H1 (cell line): Measurements from ENCODE around the gene TMCC1. TPM values are rescaled to one million over a fixed set of nuclear protein-coding genes. Genes with fewer than 3 reads are reported as not detected.

Experiments used
- CTCF ChIA-PET: fragments of 300-600 bp; sonication (Branson Sonifier 250); formaldehyde crosslinking; loops from one replicate; lab custom pipeline; 2021; ENCODE audit not compliant: partially characterized antibody; lab: Charles Lee
- POLR2A ChIA-PET: fragments of 300-600 bp; sonication (Branson Sonifier 250); formaldehyde crosslinking; loops from one replicate; lab custom pipeline; 2021; ENCODE audit warnings: inconsistent platforms; ENCODE audit not compliant: partially characterized antibody; lab: Charles Lee
- DNase-seq, 2 experiments: peaks; one replicate each; pipeline versions ENCODE4 v3.0.0 to v3.0.0-alpha.2; 2010 to 2022; ENCODE audit warnings: low spot score in 2 of 2, low read depth in 1 of 2, mixed read lengths in 1 of 2
- FAIRE-seq: peaks from 2 replicates; lab custom pipeline; 2011; peaks lifted over from hg19 to GRCh38; lab: Jason Lieb, UNC
- H2AFZ ChIP-seq: 2 replicates; pipeline ENCODE4 v1.8.1; 2012; ENCODE audit warnings: low read length, inconsistent platforms
- H2AK5ac ChIP-seq: 2 replicates; pipeline ENCODE4 v1.6.1; 2013; ENCODE audit warnings: low read depth, low read length
- H2BK120ac ChIP-seq: replicated peaks from 2 replicates; pipeline ENCODE3; 2013; ENCODE audit warnings: low read depth, low read length, inconsistent platforms
- H2BK12ac ChIP-seq: 2 replicates; pipeline ENCODE4 v1.6.1; 2013; ENCODE audit warnings: low read depth, low read length
- H2BK15ac ChIP-seq: 2 replicates; pipeline ENCODE4 v1.6.1; 2013; ENCODE audit warnings: low read length
- H2BK20ac ChIP-seq: 2 replicates; pipeline ENCODE4 v1.6.1; 2013; ENCODE audit warnings: low read length
- H2BK5ac ChIP-seq: 2 replicates; pipeline ENCODE4 v1.6.1; 2013; ENCODE audit warnings: low read depth, low read length
- H3K14ac ChIP-seq: 2 replicates; pipeline ENCODE4 v1.6.1; 2013; ENCODE audit warnings: inconsistent platforms; ENCODE audit not compliant: insufficient read length
- H3K18ac ChIP-seq: 2 replicates; pipeline ENCODE4 v1.6.1; 2013; ENCODE audit warnings: low read length; ENCODE audit errors: extremely low read depth
- H3K23ac ChIP-seq: 2 replicates; pipeline ENCODE4 v1.6.1; 2013; ENCODE audit warnings: inconsistent platforms; ENCODE audit not compliant: insufficient read length
- H3K23me2 ChIP-seq: 2 replicates; pipeline ENCODE4 v1.6.1; 2013; ENCODE audit warnings: low read depth, low read length
- H3K27ac ChIP-seq: 2 replicates; pipeline ENCODE4 v1.6.1; 2011; ENCODE audit warnings: low read depth, low read length, inconsistent platforms
- H3K27me3 ChIP-seq, 4 experiments: replicated peaks in 1 of 4; 1 replicate in 1 of 4; 2 replicates in 3 of 4; pipeline versions ENCODE4 v1.6.1 to v1.8.1; 2011 to 2013; ENCODE audit warnings: low read length in 3 of 4, mild to moderate bottlenecking in 3 of 4, inconsistent platforms in 2 of 4, mixed read lengths in 2 of 4, moderate library complexity in 1 of 4; ENCODE audit not compliant: control insufficient read depth in 3 of 4, insufficient read depth in 3 of 4; ENCODE audit errors: extremely low read depth in 1 of 4
- H3K36me3 ChIP-seq, 4 experiments: 2 replicates each; pipeline versions ENCODE4 v1.6.1 to v1.8.1; 2011 to 2013; ENCODE audit warnings: mild to moderate bottlenecking in 4 of 4, low read length in 3 of 4, moderate library complexity in 2 of 4, control low read depth in 1 of 4, inconsistent platforms in 1 of 4; ENCODE audit not compliant: insufficient read depth in 4 of 4, control insufficient read depth in 2 of 4
- H3K4ac ChIP-seq: replicated peaks from 2 replicates; pipeline ENCODE3; 2013; ENCODE audit warnings: low read length, low read depth, mixed read lengths, inconsistent platforms; ENCODE audit not compliant: insufficient read length
- H3K4me1 ChIP-seq, 4 experiments: replicated peaks in 1 of 4; 1 replicate in 1 of 4; 2 replicates in 3 of 4; pipeline versions ENCODE4 v1.6.1 to v1.8.1; 2011 to 2013; ENCODE audit warnings: low read length in 3 of 4, inconsistent platforms in 2 of 4, mixed read lengths in 1 of 4; ENCODE audit not compliant: insufficient read depth in 4 of 4, control insufficient read depth in 3 of 4
- H3K4me2 ChIP-seq, 2 experiments: 2 replicates each; pipeline versions ENCODE4 v1.6.1 to v1.8.1; 2011 to 2013; ENCODE audit warnings: low read depth in 2 of 2, low read length in 2 of 2, control low read depth in 1 of 2, inconsistent platforms in 1 of 2, mild to moderate bottlenecking in 1 of 2; ENCODE audit not compliant: insufficient read depth in 1 of 2
- H3K4me3 ChIP-seq, 4 experiments: fragments of 200-600, 300-600 bp in 1 of 4; sonication (generic), shearing (Covaris generic), sonication (Bioruptor Twin) in 1 of 4; 2 replicates each; pipeline versions ENCODE4 v1.5.1 to v1.8.1; 2011 to 2016; ENCODE audit warnings: low read length in 4 of 4, low read depth in 3 of 4, control low read depth in 2 of 4, inconsistent platforms in 2 of 4, mild to moderate bottlenecking in 2 of 4, mixed read lengths in 1 of 4, moderate library complexity in 1 of 4; ENCODE audit not compliant: insufficient read depth in 2 of 4; ENCODE audit errors: extremely low read depth in 1 of 4
- H3K56ac ChIP-seq: replicated peaks from 2 replicates; pipeline ENCODE3; 2013; ENCODE audit warnings: low read depth, mild to moderate bottlenecking, mixed read lengths, low read length, inconsistent platforms; ENCODE audit not compliant: insufficient read length
- H3K79me1 ChIP-seq: 2 replicates; pipeline ENCODE4 v1.6.1; 2013; ENCODE audit warnings: low read depth, low read length, control low read depth
- H3K79me2 ChIP-seq, 2 experiments: 2 replicates each; pipeline versions ENCODE4 v1.6.1 to v1.8.1; 2012 to 2013; ENCODE audit warnings: low read length in 2 of 2, mild to moderate bottlenecking in 2 of 2, inconsistent platforms in 1 of 2; ENCODE audit not compliant: insufficient read depth in 2 of 2, control insufficient read depth in 1 of 2
- H3K9ac ChIP-seq, 4 experiments: replicated peaks in 1 of 4; 1 replicate in 1 of 4; 2 replicates in 3 of 4; pipeline versions ENCODE4 v1.6.1 to v1.8.1; 2011 to 2013; ENCODE audit warnings: low read depth in 3 of 4, low read length in 3 of 4, control low read depth in 2 of 4, mild to moderate bottlenecking in 2 of 4, moderate library complexity in 2 of 4, inconsistent platforms in 1 of 4; ENCODE audit errors: extremely low read depth in 1 of 4
- H3K9me3 ChIP-seq, 2 experiments: 2 replicates each; pipeline versions ENCODE4 v1.6.1 to v1.8.1; 2012 to 2013; ENCODE audit warnings: mild to moderate bottlenecking in 2 of 2, moderate library complexity in 2 of 2, control low read depth in 1 of 2, inconsistent platforms in 1 of 2, low read depth in 1 of 2, low read length in 1 of 2, mixed read lengths in 1 of 2; ENCODE audit not compliant: insufficient read depth in 2 of 2
- H4K20me1 ChIP-seq, 2 experiments: replicated peaks in 1 of 2; 2 replicates each; pipeline versions ENCODE3 to v1.8.1; 2011 to 2013; ENCODE audit warnings: inconsistent platforms in 2 of 2, low read length in 2 of 2, mild to moderate bottlenecking in 1 of 2; ENCODE audit not compliant: insufficient read depth in 2 of 2, control insufficient read depth in 1 of 2
- H4K5ac ChIP-seq: 2 replicates; pipeline ENCODE4 v1.6.1; 2013; ENCODE audit warnings: low read length, low read depth, mixed read lengths, inconsistent platforms; ENCODE audit not compliant: insufficient read length
- H4K8ac ChIP-seq: 2 replicates; pipeline ENCODE4 v1.8.0; 2013; ENCODE audit warnings: mild to moderate bottlenecking, moderate library complexity, low read length, inconsistent platforms; ENCODE audit not compliant: insufficient read depth; ENCODE audit errors: extremely low read depth
- H4K91ac ChIP-seq: replicated peaks from 2 replicates; pipeline ENCODE3; 2013; ENCODE audit warnings: low read length, mixed read lengths, inconsistent platforms; ENCODE audit not compliant: insufficient read length
- FOSL1 ChIP-seq: IDR thresholded peaks from 2 replicates; pipeline ENCODE4 v1.6.1; 2011; ENCODE audit warnings: mild to moderate bottlenecking, low read depth, low read length, moderate library complexity; ENCODE audit not compliant: insufficient read depth
- JUND ChIP-seq: IDR thresholded peaks from 2 replicates; pipeline ENCODE4 v1.6.1; 2011; ENCODE audit warnings: mild to moderate bottlenecking, improper control_type of control experiment, low read length
- YY1 ChIP-seq: IDR thresholded peaks from 2 replicates; pipeline ENCODE4 v1.6.1; 2011; ENCODE audit warnings: low read depth, mild to moderate bottlenecking, low read length
- ZNF274 ChIP-seq: IDR thresholded peaks from 2 replicates; pipeline ENCODE4 v1.7.0; 2012; ENCODE audit warnings: low read length, borderline replicate concordance; ENCODE audit errors: extremely low read depth
- WGBS, 2 experiments: shearing (Covaris generic) in 1 of 2; methylation state at CpG; one replicate each; pipeline versions ENCODE4 v1.1.6 to v1.1.7; 2013 to 2015; ENCODE audit warnings: low lambda C conversion rate in 2 of 2, mixed read lengths in 2 of 2, inconsistent platforms in 1 of 2, low coverage in 1 of 2, missing lambda C conversion rate in 1 of 2; ENCODE audit not compliant: insufficient replicate concordance in 2 of 2, insufficient coverage in 1 of 2, insufficient read length in 1 of 2; ENCODE audit errors: extremely low coverage in 1 of 2, missing lambda C conversion rate in 1 of 2; 5-methylcytosine and 5-hydroxymethylcytosine counted together
- polyA plus RNA-seq, 7 experiments: library from polyadenylated mRNA; depleted of rRNA in 3 of 7; stranded (reverse) in 5 of 7; unstranded in 2 of 7; fragments of >200 nt in 5 of 7; fragments of 200-250 nt in 2 of 7; gene quantifications; 1 replicate in 5 of 7; 2 replicates in 1 of 7; 4 replicates in 1 of 7; pipeline versions ENCODE4 v1.2.1 to v1.2.3, GENCODE V29; 2011 to 2013; ENCODE audit warnings: missing spikeins in 2 of 7, mixed read lengths in 2 of 7
- total RNA-seq: library from RNA; stranded (reverse); fragmentation: NEBNext Ultra II Directional; extraction: Animal tissue kit (Norgen Biotek cat#: 25700); gene quantifications from 2 replicates; pipeline ENCODE4 v1.2.1, GENCODE V29; 2021
- TF ChIP-seq, protein P1 (sequence below): IDR thresholded peaks from 2 replicates; pipeline ENCODE4 v1.6.1; 2012; ENCODE audit warnings: inconsistent platforms

The TMCC1 gene
- total and polyA plus RNA-seq, 2 of the 8 experiments (the other 6 are each of a cell fraction or from before 2014, with no cell fraction given): 10.4 to 27.1 TPM

- Histone ChIP-seq H2BK12ac (no peak overlapping the region), H3K27ac (no peak overlapping the region), H3K4me2 (no peak overlapping the region), H4K8ac (no peak overlapping the region), H3K4ac (no peak overlapping the region), H3K18ac (no peak overlapping the region), H2BK20ac (no peak overlapping the region), H2AK5ac (no peak overlapping the region), H2BK5ac (no peak overlapping the region), H3K23me2 (no peaks in the 10 kb centered on the region), H3K27me3 (no peaks in the 10 kb centered on the region)
- no peak for FAIRE-seq
- 92% methylated on average over 3 of the region's 3 CpGs; no CpG with 5 or more reads in 1 of the 2 experiments for WGBS, 2 experiments
- CTCF ChIA-PET: interaction anchor here (1.3 kb wide), 1 partner anchor 41 kb away, joined by 4 read pairs; no protein-coding TSS in a partner anchor
- DNase-seq: no peak
- TF ChIP-seq, protein P1, sequence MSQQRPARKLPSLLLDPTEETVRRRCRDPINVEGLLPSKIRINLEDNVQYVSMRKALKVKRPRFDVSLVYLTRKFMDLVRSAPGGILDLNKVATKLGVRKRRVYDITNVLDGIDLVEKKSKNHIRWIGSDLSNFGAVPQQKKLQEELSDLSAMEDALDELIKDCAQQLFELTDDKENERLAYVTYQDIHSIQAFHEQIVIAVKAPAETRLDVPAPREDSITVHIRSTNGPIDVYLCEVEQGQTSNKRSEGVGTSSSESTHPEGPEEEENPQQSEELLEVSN: no peak
- TF ChIP-seq JUND (no peak), YY1 (no peak), ZNF274 (no peak), FOSL1 (no peak)
- TF ChIP-seq, all 59 proteins: peak for 0
- Histone ChIP-seq H3K9ac (no peak overlapping the region), H3K4me3 (no peak overlapping the region), H3K56ac (no peak overlapping the region), H3K14ac (no peak overlapping the region), H3K9me3 (no peaks in the 10 kb centered on the region), H3K79me1 (no peaks in the 10 kb centered on the region), H3K36me3 (no peaks in the 10 kb centered on the region), H3K79me2 (no peaks in the 10 kb centered on the region; a peak in 1 of 4 replicates), H4K20me1 (no peaks in the 10 kb centered on the region), H3K4me1 (no peaks in the 10 kb centered on the region), H4K5ac (no peak overlapping the region), H2AFZ (no peak overlapping the region), H2BK15ac (no peak overlapping the region), H3K23ac (no peak overlapping the region), H4K91ac (no peak overlapping the region), H2BK120ac (no peak overlapping the region)
- POLR2A ChIA-PET: no interaction called here
Measured at GRCh38 chr3:129769616-129770015, 123.9 kb downstream of the TMCC1 start.
